Esophagus muscularis mucosa (tissue), 4 donors: Measurements from ENCODE around the gene HHATL. TPM values are rescaled to one million over a fixed set of nuclear protein-coding genes. Genes with fewer than 3 reads are reported as not detected.
A peak's percentile ranks its signal among the peaks of the same experiment; 100 is the strongest.

Source experiments
- DNase-seq: peaks from one replicate; pipeline ENCODE4 v3.0.0-alpha.2; 2017; ENCODE audit errors: extremely low spot score
- H3K27ac ChIP-seq, 4 donors: fragments of 200-600 bp; sonication (generic); replicated peaks in 1 of 4; 1 replicate in 3 of 4; 2 replicates in 1 of 4; pipeline ENCODE4 v1.5.1; 2016 to 2019; ENCODE audit warnings: mild to moderate bottlenecking in 1 of 4
- H3K27me3 ChIP-seq, 4 donors: fragments of 200-600 bp; sonication (generic); one replicate each; pipeline versions ENCODE4 v1.5.1 to v1.6.0; 2016 to 2019
- H3K36me3 ChIP-seq, 4 donors: fragments of 200-600 bp; sonication (generic); one replicate each; pipeline ENCODE4 v1.5.1; 2016 to 2019
- H3K4me1 ChIP-seq, 4 donors: fragments of 200-600 bp; sonication (generic); one replicate each; pipeline ENCODE4 v1.5.1; 2016 to 2019
- H3K4me3 ChIP-seq, 4 donors: fragments of 200-600 bp; sonication (generic); 1 replicate in 2 of 4; 2 replicates in 2 of 4; pipeline ENCODE4 v1.5.1; 2016 to 2019; ENCODE audit warnings: mild to moderate bottlenecking in 4 of 4, moderate library complexity in 1 of 4
- H3K9me3 ChIP-seq, 4 donors: fragments of 200-600 bp; sonication (generic); 1 replicate in 3 of 4; 2 replicates in 1 of 4; pipeline ENCODE4 v1.5.1; 2016 to 2019
- EP300 ChIP-seq: sonication (generic); formaldehyde crosslinking; IDR thresholded peaks from one replicate; pipeline ENCODE4 v1.6.1; 2017; ENCODE audit warnings: antibody characterized with exemption
- POLR2A ChIP-seq: fragments of 450-650 bp; IDR thresholded peaks from one replicate; pipeline ENCODE4 v1.6.1; 2017; ENCODE audit warnings: antibody characterized with exemption, moderate library complexity, mild to moderate bottlenecking, low read depth
- POLR2AphosphoS5 ChIP-seq, 2 donors: sonication (generic); formaldehyde crosslinking; IDR thresholded peaks; one replicate each; pipeline ENCODE4 v1.6.1; 2017; ENCODE audit warnings: antibody characterized with exemption in 2 of 2
- WGBS: methylation state at CpG from one replicate; pipeline ENCODE4 v1.1.5; 2018; 5-methylcytosine and 5-hydroxymethylcytosine counted together
- intact Hi-C: fragments of 100-400 bp; cut with DNase I; formaldehyde crosslinking; loops from one replicate; pipeline ENCODE4 v1.15.1; 2023
- total RNA-seq, 4 donors: library from RNA; depleted of rRNA; stranded (reverse); fragments of >200 nt; gene quantifications; one replicate each; pipeline versions ENCODE4 v1.1.0 to v1.2.1, GENCODE V29; 2016
- TF ChIP-seq, protein P1 (sequence below), 3 experiments: fragments of 200-600 bp in 2 of 3; fragments of 450-650 bp in 1 of 3; sonication (generic) in 2 of 3; IDR thresholded peaks; one replicate each; pipeline ENCODE4 v1.5.1; 2017 to 2019; ENCODE audit warnings: antibody characterized with exemption in 3 of 3, mild to moderate bottlenecking in 2 of 3, moderate library complexity in 1 of 3

HHATL gene
- total RNA-seq, 4 donors from 2014 or later = 1.5 TPM; not detected in 3

DNA sequence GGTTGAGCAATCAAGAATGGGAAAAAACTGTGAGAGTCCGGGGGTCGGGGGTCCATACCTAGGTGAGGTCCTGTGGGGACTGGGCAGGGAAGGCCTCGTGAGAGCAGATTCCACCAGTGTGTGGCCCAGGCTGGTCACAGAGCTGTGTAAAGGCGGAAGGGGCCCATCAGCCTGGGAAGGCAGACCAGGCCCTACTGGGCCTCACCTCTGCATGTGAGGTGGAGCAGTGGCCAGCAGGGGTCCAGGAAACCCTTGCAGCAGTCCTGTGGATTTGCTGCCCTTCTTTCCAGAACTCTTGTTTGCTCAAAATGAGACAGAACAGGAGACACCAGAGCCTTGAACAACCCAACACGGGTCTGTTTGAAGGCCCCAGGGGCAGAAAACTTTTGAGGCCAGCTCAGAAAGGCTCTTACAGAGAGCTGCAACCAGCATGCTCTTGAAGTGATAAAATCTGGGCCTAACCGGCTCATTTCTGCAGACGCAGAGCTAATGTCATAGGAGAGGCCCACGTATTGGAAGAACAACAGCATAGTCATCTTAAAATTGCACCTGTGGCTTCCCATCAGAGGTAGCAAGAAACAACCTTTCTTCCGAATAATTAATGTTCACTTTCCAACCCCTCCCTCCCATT, 30.3 kb upstream of the HHATL start:
- intact Hi-C loops = no loop called here
- Histone ChIP-seq H3K9me3 (no peaks in the 10 kb centered on the region), H3K4me1 (peaks cover 0 to 10% (median 8%) of the 10 kb centered on the region in 4 donors), H3K36me3 (no peaks in the 10 kb centered on the region), H3K4me3 (no peak overlapping the region), H3K27me3 (no peaks in the 10 kb centered on the region), H3K27ac (peak overlapping the region in 3 of 4 donors; percentile 19 to 43 (median 37))
- no peak for DNase-seq
- WGBS = 95% methylated on average over 8 of the region's 9 CpGs
- TF ChIP-seq POLR2AphosphoS5 (IDR thresholded peaks at IDR 0.05) (no peak), POLR2A (no peak), EP300 (no peak)
- TF ChIP-seq, protein P1, sequence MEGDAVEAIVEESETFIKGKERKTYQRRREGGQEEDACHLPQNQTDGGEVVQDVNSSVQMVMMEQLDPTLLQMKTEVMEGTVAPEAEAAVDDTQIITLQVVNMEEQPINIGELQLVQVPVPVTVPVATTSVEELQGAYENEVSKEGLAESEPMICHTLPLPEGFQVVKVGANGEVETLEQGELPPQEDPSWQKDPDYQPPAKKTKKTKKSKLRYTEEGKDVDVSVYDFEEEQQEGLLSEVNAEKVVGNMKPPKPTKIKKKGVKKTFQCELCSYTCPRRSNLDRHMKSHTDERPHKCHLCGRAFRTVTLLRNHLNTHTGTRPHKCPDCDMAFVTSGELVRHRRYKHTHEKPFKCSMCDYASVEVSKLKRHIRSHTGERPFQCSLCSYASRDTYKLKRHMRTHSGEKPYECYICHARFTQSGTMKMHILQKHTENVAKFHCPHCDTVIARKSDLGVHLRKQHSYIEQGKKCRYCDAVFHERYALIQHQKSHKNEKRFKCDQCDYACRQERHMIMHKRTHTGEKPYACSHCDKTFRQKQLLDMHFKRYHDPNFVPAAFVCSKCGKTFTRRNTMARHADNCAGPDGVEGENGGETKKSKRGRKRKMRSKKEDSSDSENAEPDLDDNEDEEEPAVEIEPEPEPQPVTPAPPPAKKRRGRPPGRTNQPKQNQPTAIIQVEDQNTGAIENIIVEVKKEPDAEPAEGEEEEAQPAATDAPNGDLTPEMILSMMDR (IDR thresholded peaks at IDR 0.05) = no peak

DNA sequence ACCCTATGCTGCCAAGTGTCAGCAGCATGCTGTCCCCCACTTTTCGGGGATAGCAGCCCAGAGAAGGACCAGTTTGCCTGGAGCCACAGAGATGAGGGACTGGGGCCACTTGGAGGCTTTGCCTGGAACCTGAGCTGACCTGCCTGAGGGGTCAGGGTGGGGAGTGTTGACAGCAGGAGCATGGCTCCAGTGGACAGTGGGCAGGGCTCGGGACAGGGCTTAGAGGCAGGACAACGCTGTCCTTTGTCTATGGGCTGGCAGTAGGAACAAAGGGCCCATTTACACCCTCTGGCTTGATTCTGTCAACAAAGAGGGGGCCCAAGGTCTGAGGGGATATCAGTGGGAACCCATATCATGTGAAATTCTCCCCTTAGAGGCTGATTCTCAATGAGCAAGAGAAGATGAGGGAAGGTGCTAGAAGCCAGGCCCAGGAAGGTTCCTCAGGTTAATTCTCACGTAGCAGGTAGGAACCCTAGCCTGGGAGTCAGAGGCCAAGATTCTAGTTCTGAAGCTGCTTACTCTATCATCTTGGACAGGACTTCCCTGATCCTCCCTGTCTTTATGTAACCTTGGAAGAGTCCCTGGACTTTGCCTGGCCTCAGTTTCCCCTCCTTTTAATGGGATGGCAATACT, 29.7 kb upstream of the HHATL start:
- no peak for DNase-seq
- H3K4me1 ChIP-seq = peaks cover 0 to 11% (median 9%) of the 10 kb centered on the region in 4 donors

DNA sequence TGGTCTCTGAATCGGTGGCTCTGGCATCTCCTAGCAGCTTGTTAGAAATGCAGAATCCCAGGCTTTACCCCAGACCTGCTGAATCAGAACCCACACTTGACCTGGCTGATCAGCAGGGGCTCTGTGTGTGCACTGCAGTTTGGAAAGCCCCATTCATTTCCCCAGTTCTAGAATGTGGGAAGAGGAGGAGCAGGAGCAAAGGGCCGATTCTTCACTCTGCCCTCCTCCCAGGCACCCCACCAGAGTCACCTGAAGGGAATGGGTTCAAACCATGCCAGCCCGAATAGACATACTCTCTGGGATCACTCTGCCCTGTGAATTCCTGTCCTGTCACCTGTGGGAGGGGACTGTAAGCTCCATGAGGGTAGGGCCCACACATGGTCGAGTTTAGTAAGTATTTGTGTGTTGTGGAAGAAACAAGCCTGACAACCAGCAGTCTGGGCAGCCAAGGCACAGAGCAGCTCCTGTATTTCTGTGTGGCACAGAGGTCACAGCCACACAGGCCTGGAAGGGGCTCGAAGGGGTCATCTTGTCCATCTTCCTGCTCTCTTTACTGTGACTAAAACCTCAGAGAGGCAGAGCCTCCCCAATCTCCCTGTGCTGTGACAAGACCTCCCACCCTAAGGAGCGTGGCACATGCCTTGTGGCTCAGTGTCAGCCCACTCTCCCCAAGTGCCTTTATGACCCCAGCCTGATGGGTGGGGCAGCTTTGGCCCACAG, 29.0 kb upstream of the HHATL start:
- Histone ChIP-seq H3K4me1 (peaks cover 0 to 11% (median 9%) of the 10 kb centered on the region in 4 donors), H3K9me3 (no peaks in the 10 kb centered on the region), H3K27me3 (no peaks in the 10 kb centered on the region), H3K27ac (peak overlapping the region in 2 of 4 donors; percentile 35 to 40), H3K4me3 (no peak overlapping the region), H3K36me3 (no peaks in the 10 kb centered on the region)
- 95% methylated on average over 6 of the region's 6 CpGs for WGBS
- intact Hi-C loops = no loop called here
- TF ChIP-seq, protein P1 (IDR thresholded peaks at IDR 0.05) = no peak
- no peak for TF ChIP-seq EP300
- no peak for TF ChIP-seq POLR2AphosphoS5 (IDR thresholded peaks at IDR 0.05)
- TF ChIP-seq POLR2A = no peak
- DNase-seq = no peak

More for the DNA sequence above, 29.7 kb upstream of the HHATL start:
- Histone ChIP-seq H3K4me3 (no peak overlapping the region), H3K27ac (peak overlapping the region in 3 of 4 donors; percentile 19 to 43 (median 40)), H3K27me3 (no peaks in the 10 kb centered on the region), H3K36me3 (no peaks in the 10 kb centered on the region), H3K9me3 (no peaks in the 10 kb centered on the region)
- 69% methylated on average over 4 of the region's 4 CpGs for WGBS
- TF ChIP-seq EP300 (no peak), POLR2A (no peak), POLR2AphosphoS5 (IDR thresholded peaks at IDR 0.05) (no peak)
- TF ChIP-seq, protein P1 (IDR thresholded peaks at IDR 0.05) = no peak
- intact Hi-C loops = no loop called here

DNA sequence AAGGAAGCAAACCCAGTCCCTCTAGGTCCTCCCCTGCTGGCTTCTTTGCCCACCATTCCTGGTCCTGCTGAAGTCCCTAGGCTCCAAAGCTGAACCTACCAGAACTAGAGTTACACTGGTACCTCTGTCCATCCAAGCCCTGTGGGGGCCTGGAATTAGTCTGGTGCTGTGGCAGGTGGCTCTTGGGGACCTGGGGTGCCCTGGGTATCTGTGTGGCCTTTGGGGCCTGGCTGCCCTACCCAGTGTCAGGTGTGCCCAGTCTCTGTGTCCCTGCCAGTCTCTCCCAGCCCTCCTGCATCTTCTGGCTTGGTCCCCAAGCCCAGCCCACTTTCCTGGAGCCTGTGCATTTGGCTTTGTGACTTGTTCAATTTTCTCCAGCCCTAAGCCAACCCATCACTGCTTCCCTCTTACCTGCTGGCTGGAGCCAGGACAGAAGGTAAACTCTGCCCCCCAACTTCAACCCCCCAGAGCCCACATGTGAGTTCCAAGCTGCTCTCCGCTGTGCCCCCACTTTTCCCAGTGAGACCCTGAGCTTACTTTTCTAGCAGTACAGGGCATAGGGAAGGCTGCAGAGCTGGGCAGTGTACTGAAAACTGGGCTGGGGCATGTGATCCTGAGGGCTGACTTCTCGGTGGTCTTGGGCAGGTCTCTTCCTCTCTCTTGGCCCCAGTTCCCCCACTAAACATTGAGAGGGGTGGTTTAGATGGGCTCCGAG, 28.3 kb upstream of the HHATL start:
- intact Hi-C loops = no loop called here
- H3K27ac ChIP-seq = peak overlapping the region in 1 of 4 donors; percentile 7
- DNase-seq = no peak
- no peaks in the 10 kb centered on the region for H3K9me3 ChIP-seq
- H3K4me1 ChIP-seq = peaks cover 0 to 11% (median 8%) of the 10 kb centered on the region in 4 donors
- no peaks in the 10 kb centered on the region for H3K36me3 ChIP-seq
- no peaks in the 10 kb centered on the region for H3K27me3 ChIP-seq
- no peak for TF ChIP-seq POLR2AphosphoS5 (IDR thresholded peaks at IDR 0.05)
- TF ChIP-seq POLR2A = no peak
- TF ChIP-seq, protein P1 (IDR thresholded peaks at IDR 0.05) = no peak
- TF ChIP-seq EP300 = no peak
- no peak overlapping the region for H3K4me3 ChIP-seq
- 91% methylated on average over 3 of the region's 3 CpGs for WGBS
